ENCODE data around the gene ATP6V1F.

GRCh38 chr7:128815289-128815942 lies 47.2 kb upstream of the ATP6V1F start:
- TF ChIP-seq CTCF (IDR thresholded peaks at IDR 0.05; ENCODE audit: low read length), result no peak
- TF ChIP-seq EZH2 (IDR thresholded peaks at IDR 0.05; ENCODE audit: borderline replicate concordance, low read length), result no peak

Measured in OCI-LY1 (cell line).